ENCODE data around the gene ADAM23.

DNA sequence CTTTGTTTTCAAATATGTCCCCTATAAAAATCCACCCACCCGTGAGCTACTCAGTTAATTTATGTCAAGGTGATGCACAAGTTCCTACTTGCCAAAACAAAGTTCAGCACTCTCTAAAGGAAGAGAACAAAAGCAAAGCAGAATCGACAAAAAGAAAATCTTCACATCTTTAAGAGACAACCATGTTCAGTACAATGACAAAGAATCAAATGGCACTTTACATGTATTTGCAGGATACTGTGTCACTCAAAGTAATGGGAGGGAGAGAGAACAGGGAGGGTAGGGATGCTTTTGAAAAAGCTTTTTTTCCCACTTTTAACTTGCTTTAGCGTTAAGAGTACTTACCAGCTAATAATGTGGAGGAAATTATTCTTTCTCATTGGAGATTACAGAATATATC, 159.9 kb downstream of the ADAM23 start:
- TF ChIP-seq, protein P1, sequence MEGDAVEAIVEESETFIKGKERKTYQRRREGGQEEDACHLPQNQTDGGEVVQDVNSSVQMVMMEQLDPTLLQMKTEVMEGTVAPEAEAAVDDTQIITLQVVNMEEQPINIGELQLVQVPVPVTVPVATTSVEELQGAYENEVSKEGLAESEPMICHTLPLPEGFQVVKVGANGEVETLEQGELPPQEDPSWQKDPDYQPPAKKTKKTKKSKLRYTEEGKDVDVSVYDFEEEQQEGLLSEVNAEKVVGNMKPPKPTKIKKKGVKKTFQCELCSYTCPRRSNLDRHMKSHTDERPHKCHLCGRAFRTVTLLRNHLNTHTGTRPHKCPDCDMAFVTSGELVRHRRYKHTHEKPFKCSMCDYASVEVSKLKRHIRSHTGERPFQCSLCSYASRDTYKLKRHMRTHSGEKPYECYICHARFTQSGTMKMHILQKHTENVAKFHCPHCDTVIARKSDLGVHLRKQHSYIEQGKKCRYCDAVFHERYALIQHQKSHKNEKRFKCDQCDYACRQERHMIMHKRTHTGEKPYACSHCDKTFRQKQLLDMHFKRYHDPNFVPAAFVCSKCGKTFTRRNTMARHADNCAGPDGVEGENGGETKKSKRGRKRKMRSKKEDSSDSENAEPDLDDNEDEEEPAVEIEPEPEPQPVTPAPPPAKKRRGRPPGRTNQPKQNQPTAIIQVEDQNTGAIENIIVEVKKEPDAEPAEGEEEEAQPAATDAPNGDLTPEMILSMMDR (IDR thresholded peaks at IDR 0.05) = no peak
- TF ChIP-seq POLR2A (IDR thresholded peaks at IDR 0.05) (no peak), POLR2AphosphoS5 (IDR thresholded peaks at IDR 0.05) (no peak), EP300 (IDR thresholded peaks at IDR 0.05) (no peak)
